ENCODE measurements around the gene RABGAP1L.

GRCh38 chr1:174266991-174267612 is 107.8 kb downstream of the RABGAP1L start:
- TF ChIP-seq CTCF (IDR thresholded peaks at IDR 0.05) (no peak), POLR2AphosphoS5 (IDR thresholded peaks at IDR 0.05) (no peak)

Data from gastroesophageal sphincter (tissue), 3 donors.